ENCODE results near the gene RNF34.
"Not testable (repeated sequence)": the region's sequence is repeated elsewhere in the genome, so short reads cannot be mapped to it uniquely, and the experiment has no call there.

The RNF34 gene

GRCh38 chr12:121376754-121377697, 22.9 kb upstream of the RNF34 start:
- Histone ChIP-seq H3K4me2 (ENCODE audit: low read length) (no peak overlapping the region), H3K27me3 (ENCODE audit: control insufficient read depth, insufficient read depth, low read length) (no peaks in the 10 kb centered on the region), H2AFZ (no peak overlapping the region), H3K9ac (no peak overlapping the region), H3K36me3 (ENCODE audit: control insufficient read depth, insufficient read depth, low read length) (no peaks in the 10 kb centered on the region), H3K9me3 (ENCODE audit: control insufficient read depth, low read length) (no peaks in the 10 kb centered on the region), H3K27ac (no peak overlapping the region), H3K79me2 (no peaks in the 10 kb centered on the region), H3K4me1 (no peaks in the 10 kb centered on the region), H3K4me3 (ENCODE audit: low read depth, low read length) (no peak overlapping the region)
- TF ChIP-seq CTCF (IDR thresholded peaks at IDR 0.05) = no peak

- Histone ChIP-seq H3K79me2 (no peaks in the 10 kb centered on the region), H3K9me3 (ENCODE audit: control insufficient read depth, low read length) (no peaks in the 10 kb centered on the region), H3K4me1 (no peaks in the 10 kb centered on the region), H3K9ac (no peak overlapping the region), H3K36me3 (ENCODE audit: control insufficient read depth, insufficient read depth, low read length) (no peaks in the 10 kb centered on the region), H3K4me2 (ENCODE audit: low read length) (no peak overlapping the region), H3K27ac (no peak overlapping the region), H3K4me3 (ENCODE audit: low read depth, low read length) (no peak overlapping the region), H3K27me3 (ENCODE audit: control insufficient read depth, insufficient read depth, low read length) (no peaks in the 10 kb centered on the region), H2AFZ (no peak overlapping the region)
- TF ChIP-seq CTCF (IDR thresholded peaks at IDR 0.05) = no peak
Measured at GRCh38 chr12:121378736-121379135, 21.2 kb upstream of the RNF34 start.

GRCh38 chr12:121379945-121380344, 20.0 kb upstream of the RNF34 start:
- Histone ChIP-seq H3K4me3 (ENCODE audit: low read depth, low read length) (no peak overlapping the region), H3K79me2 (no peaks in the 10 kb centered on the region), H3K27ac (no peak overlapping the region), H3K4me1 (no peaks in the 10 kb centered on the region), H3K36me3 (ENCODE audit: control insufficient read depth, insufficient read depth, low read length) (no peaks in the 10 kb centered on the region), H2AFZ (no peak overlapping the region), H3K27me3 (ENCODE audit: control insufficient read depth, insufficient read depth, low read length) (no peaks in the 10 kb centered on the region), H3K4me2 (ENCODE audit: low read length) (no peak overlapping the region), H3K9ac (no peak overlapping the region), H3K9me3 (ENCODE audit: control insufficient read depth, low read length) (no peaks in the 10 kb centered on the region)
- TF ChIP-seq CTCF (IDR thresholded peaks at IDR 0.05) = no peak

GRCh38 chr12:121383601-121384021, 16.3 kb upstream of the RNF34 start:
- Histone ChIP-seq H3K27ac (no peak overlapping the region), H3K4me1 (no peaks in the 10 kb centered on the region), H3K9me3 (ENCODE audit: control insufficient read depth, low read length) (no peaks in the 10 kb centered on the region), H3K79me2 (no peaks in the 10 kb centered on the region), H2AFZ (no peak overlapping the region), H3K4me2 (ENCODE audit: low read length) (no peak overlapping the region), H3K4me3 (ENCODE audit: low read depth, low read length) (no peak overlapping the region), H3K9ac (no peak overlapping the region), H3K36me3 (ENCODE audit: control insufficient read depth, insufficient read depth, low read length) (no peaks in the 10 kb centered on the region), H3K27me3 (ENCODE audit: control insufficient read depth, insufficient read depth, low read length) (no peaks in the 10 kb centered on the region)
- TF ChIP-seq CTCF (IDR thresholded peaks at IDR 0.05) = no peak

- not testable (repeated sequence) for H3K27ac ChIP-seq; H3K79me2 ChIP-seq; H3K27me3 ChIP-seq (ENCODE audit: control insufficient read depth, insufficient read depth, low read length); H3K4me1 ChIP-seq; H3K36me3 ChIP-seq (ENCODE audit: control insufficient read depth, insufficient read depth, low read length); H3K9ac ChIP-seq; H2AFZ ChIP-seq; H3K4me3 ChIP-seq (ENCODE audit: low read depth, low read length); H3K4me2 ChIP-seq (ENCODE audit: low read length); H3K9me3 ChIP-seq (ENCODE audit: control insufficient read depth, low read length)
Measured at GRCh38 chr12:121384891-121385290, 15.0 kb upstream of the RNF34 start.

Measured in parathyroid adenoma (tissue), 2 donors.